Thyroid gland (tissue), 4 donors: ENCODE data around the gene RPL31. TPM values are rescaled to one million over a fixed set of nuclear protein-coding genes. Genes with fewer than 3 reads are reported as not detected.
A peak's percentile ranks its signal among the peaks of the same experiment; 100 is the strongest.

Experiments
- DNase-seq, 2 donors: peaks; one replicate each; pipeline ENCODE4 v3.0.0-alpha.2; 2019
- H3K27ac ChIP-seq, 3 donors: fragments of 200-600 bp; sonication (generic); 1 replicate in 2 of 3; 2 replicates in 1 of 3; pipeline ENCODE4 v1.5.1; 2016 to 2019; ENCODE audit warnings: mild to moderate bottlenecking in 1 of 3, moderate library complexity in 1 of 3
- H3K27me3 ChIP-seq: fragments of 200-600 bp; sonication (generic); one replicate; pipeline ENCODE4 v1.5.1; 2019
- H3K36me3 ChIP-seq, 2 donors: fragments of 200-600 bp; sonication (generic); one replicate each; pipeline ENCODE4 v1.5.1; 2016 to 2019
- H3K4me1 ChIP-seq, 2 donors: fragments of 200-600 bp; sonication (generic); one replicate each; pipeline ENCODE4 v1.5.1; 2017 to 2019
- H3K4me3 ChIP-seq, 3 donors: fragments of 200-600 bp; sonication (generic); replicated peaks in 1 of 3; 1 replicate in 2 of 3; 2 replicates in 1 of 3; pipeline ENCODE4 v1.5.1; 2016; ENCODE audit warnings: mild to moderate bottlenecking in 1 of 3
- H3K9me3 ChIP-seq: fragments of 200-600 bp; sonication (generic); one replicate; pipeline ENCODE4 v1.5.1; 2017
- POLR2A ChIP-seq, 2 donors: fragments of 450-650 bp; IDR thresholded peaks; one replicate each; pipeline ENCODE4 v1.6.1; 2017; ENCODE audit warnings: antibody characterized with exemption in 2 of 2, mild to moderate bottlenecking in 2 of 2, moderate library complexity in 1 of 2
- WGBS, 2 donors: methylation state at CpG; one replicate each; pipeline ENCODE4 v1.1.5; 2017; 5-methylcytosine and 5-hydroxymethylcytosine counted together
- intact Hi-C: fragments of 100-400 bp; cut with DNase I; formaldehyde crosslinking; loops from one replicate; pipeline ENCODE4 v1.15.1; 2023
- total RNA-seq, 4 donors: library from RNA; depleted of rRNA; stranded (reverse); fragments of >200 nt; gene quantifications; one replicate each; pipeline ENCODE4 v1.2.3, GENCODE V29; 2016
- TF ChIP-seq, protein P1 (sequence below), 6 experiments: fragments of 200-600 bp in 3 of 6; fragments of 450-650 bp in 3 of 6; sonication (generic) in 3 of 6; IDR thresholded peaks; one replicate each; pipeline ENCODE4 v1.5.1; 2016 to 2019; ENCODE audit warnings: antibody characterized with exemption in 6 of 6, mild to moderate bottlenecking in 2 of 6, inconsistent platforms in 1 of 6, moderate library complexity in 1 of 6

Gene RPL31
- total RNA-seq, 4 donors from 2014 or later: 216 to 1,406 (median 718) TPM

DNA sequence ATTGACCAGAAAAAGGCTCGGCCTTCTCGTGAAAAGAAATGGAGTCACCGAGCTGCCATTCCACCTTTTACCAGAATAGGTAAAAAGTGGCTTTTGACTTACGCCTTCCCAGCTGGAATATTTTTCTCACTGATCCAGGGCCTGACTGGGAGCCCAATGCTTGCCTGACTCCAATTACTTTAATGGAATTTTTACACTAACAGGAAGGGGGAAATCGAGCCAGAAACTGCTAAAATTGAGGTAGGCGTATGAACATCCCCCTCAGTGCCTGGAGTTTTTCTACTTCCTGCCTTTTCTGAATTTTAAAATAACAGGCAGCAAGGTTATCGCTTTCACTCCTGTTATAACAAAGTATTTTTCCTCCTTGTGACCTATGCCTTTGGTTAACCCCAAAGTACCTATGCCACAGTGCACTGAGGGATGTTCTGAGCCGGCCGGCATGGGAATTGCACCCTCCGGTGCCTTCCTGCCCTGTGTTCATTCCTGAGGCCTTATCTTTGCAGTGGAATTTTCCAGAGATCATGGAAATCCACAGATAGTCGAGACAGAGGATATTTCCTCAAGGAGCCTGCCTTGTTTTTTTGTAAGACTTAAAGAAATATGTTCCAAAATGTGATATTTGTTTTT is 18.3 kb upstream of the RPL31 start:
- H3K27ac ChIP-seq: peak overlapping the region in 2 of 3 donors; percentile 21 to 23

DNA sequence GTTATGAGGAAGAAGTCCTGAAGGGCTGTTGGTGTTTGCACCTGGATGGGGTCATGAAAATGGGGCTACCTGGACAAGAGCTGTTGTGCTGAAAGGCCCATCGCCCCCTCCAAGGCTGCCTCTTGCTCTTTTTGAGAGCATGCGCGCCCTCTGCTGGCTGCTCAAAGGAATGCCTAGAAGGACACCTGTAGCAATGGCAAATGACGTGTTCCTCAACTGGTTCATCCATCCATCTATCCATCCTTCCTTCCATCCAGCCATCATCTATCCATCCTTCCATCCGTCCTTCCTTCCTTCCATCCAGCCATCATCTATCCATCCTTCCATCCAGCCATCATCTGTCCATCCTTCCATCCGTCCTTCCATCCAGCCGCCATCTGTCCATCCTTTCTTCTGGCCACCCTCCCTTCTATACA is 17.2 kb upstream of the RPL31 start:
- 31 to 32% methylated on average over 7 of the region's 7 CpGs for WGBS, 2 donors
- Histone ChIP-seq H3K4me3 (no peak overlapping the region), H3K9me3 (no peaks in the 10 kb centered on the region), H3K27ac (no peak overlapping the region), H3K4me1 (no peaks in the 10 kb centered on the region), H3K27me3 (no peaks in the 10 kb centered on the region), H3K36me3 (no peaks in the 10 kb centered on the region)
- DNase-seq: peak; percentile 76 to 80
- intact Hi-C loops: loop anchor here (5.0 kb wide), 2 partner anchors 253 to 378 kb away; no protein-coding TSS in a partner anchor
- TF ChIP-seq, protein P1, sequence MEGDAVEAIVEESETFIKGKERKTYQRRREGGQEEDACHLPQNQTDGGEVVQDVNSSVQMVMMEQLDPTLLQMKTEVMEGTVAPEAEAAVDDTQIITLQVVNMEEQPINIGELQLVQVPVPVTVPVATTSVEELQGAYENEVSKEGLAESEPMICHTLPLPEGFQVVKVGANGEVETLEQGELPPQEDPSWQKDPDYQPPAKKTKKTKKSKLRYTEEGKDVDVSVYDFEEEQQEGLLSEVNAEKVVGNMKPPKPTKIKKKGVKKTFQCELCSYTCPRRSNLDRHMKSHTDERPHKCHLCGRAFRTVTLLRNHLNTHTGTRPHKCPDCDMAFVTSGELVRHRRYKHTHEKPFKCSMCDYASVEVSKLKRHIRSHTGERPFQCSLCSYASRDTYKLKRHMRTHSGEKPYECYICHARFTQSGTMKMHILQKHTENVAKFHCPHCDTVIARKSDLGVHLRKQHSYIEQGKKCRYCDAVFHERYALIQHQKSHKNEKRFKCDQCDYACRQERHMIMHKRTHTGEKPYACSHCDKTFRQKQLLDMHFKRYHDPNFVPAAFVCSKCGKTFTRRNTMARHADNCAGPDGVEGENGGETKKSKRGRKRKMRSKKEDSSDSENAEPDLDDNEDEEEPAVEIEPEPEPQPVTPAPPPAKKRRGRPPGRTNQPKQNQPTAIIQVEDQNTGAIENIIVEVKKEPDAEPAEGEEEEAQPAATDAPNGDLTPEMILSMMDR (IDR thresholded peaks at IDR 0.05): peak; percentile 57 to 97 (median 86)
- TF ChIP-seq POLR2A (IDR thresholded peaks at IDR 0.05): no peak

More for the DNA sequence above, 18.3 kb upstream of the RPL31 start:
- Histone ChIP-seq H3K27me3 (no peaks in the 10 kb centered on the region), H3K4me3 (no peak overlapping the region), H3K9me3 (no peaks in the 10 kb centered on the region), H3K36me3 (no peaks in the 10 kb centered on the region), H3K4me1 (no peaks in the 10 kb centered on the region)
- intact Hi-C loops: loop anchor here (5.0 kb wide), 2 partner anchors 251 to 376 kb away; no protein-coding TSS in a partner anchor
- 68 to 74% methylated on average over 11 of the region's 11 CpGs for WGBS, 2 donors
- DNase-seq: no peak
- TF ChIP-seq POLR2A (IDR thresholded peaks at IDR 0.05): no peak
- TF ChIP-seq, protein P1 (IDR thresholded peaks at IDR 0.05): no peak

DNA sequence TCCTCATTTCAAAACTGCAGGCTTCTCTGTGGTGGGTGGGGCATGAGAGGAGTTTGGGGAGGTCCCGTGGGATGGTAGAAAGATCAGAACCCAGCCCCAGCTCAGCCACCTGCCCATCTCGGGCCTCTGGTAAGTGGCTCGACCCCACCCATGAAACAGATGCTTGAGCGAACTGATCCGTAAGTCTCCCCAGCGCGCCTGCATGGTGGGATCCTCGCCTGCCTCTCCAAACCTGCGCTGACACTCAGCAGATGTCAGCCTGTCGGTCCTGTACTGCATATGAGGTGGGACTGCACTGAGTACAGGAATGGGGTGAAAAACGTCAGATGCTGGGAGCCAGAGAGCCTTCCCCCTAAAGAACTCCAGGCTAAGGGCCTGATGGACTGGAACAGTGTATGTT is 15.9 kb upstream of the RPL31 start:
- Histone ChIP-seq H3K4me3 (no peak overlapping the region), H3K27ac (no peak overlapping the region), H3K4me1 (no peaks in the 10 kb centered on the region), H3K27me3 (no peaks in the 10 kb centered on the region), H3K9me3 (no peaks in the 10 kb centered on the region), H3K36me3 (no peaks in the 10 kb centered on the region)
- no peak for TF ChIP-seq POLR2A (IDR thresholded peaks at IDR 0.05)
- TF ChIP-seq, protein P1 (IDR thresholded peaks at IDR 0.05): no peak
- WGBS, 2 donors: 88 to 89% methylated on average over 11 of the region's 11 CpGs
- intact Hi-C loops: no loop called here
- no peak for DNase-seq

DNA sequence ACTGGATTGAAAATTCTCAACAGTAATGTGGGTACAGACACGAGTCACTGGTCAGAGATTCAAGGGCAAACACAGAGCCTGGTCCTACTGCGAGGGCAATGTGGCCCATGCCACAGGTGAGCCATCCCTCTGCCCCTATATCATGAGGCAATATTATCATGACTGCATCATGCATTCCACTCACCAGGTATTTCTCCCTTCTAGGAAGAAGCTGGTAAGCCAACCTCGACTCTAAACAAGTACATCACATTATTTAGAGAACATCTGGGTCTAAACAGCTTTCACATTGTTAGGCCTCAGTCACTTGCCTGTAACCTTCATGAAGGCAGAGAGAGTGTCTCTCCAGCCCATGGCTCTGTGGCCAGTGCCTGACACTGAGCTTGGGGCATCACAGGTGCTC is 14.6 kb upstream of the RPL31 start:
- whole genome bisulfite sequencing, 2 donors: 95% methylated on average over 3 of the region's 3 CpGs
- no peak for DNase-seq
- no peaks in the 10 kb centered on the region for H3K36me3 ChIP-seq
- H3K9me3 ChIP-seq: no peaks in the 10 kb centered on the region
- TF ChIP-seq, protein P1 (IDR thresholded peaks at IDR 0.05): no peak
- TF ChIP-seq POLR2A (IDR thresholded peaks at IDR 0.05): no peak
- H3K27ac ChIP-seq: no peak overlapping the region
- H3K27me3 ChIP-seq: no peaks in the 10 kb centered on the region
- H3K4me3 ChIP-seq: no peak overlapping the region
- H3K4me1 ChIP-seq: no peaks in the 10 kb centered on the region
- intact Hi-C loops: no loop called here

DNA sequence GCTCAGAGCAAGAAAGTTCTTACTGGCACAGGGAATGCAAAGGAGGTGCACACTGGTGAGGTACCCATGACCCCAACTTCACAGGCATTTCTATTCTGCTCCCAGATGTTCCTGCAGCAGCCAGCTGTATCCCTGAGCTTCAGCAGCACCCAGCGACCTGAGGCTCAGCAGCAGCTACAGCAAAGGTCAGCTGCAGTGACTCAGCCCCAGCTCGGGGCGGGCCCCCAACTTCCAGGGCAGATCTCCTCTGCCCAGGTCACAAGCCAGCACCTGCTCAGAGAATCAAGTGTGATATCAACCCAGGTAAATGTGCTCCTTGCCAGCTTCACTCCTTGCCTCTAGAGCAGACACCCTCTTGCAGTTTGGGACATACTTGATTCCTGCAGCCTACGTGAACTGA is 14.1 kb upstream of the RPL31 start:
- H3K27me3 ChIP-seq: no peaks in the 10 kb centered on the region
- no peak for DNase-seq
- intact Hi-C loops: no loop called here
- no peaks in the 10 kb centered on the region for H3K9me3 ChIP-seq
- H3K4me1 ChIP-seq: no peaks in the 10 kb centered on the region
- TF ChIP-seq, protein P1 (IDR thresholded peaks at IDR 0.05): no peak
- TF ChIP-seq POLR2A (IDR thresholded peaks at IDR 0.05): no peak
- H3K4me3 ChIP-seq: no peak overlapping the region
- H3K36me3 ChIP-seq: no peaks in the 10 kb centered on the region
- WGBS, 2 donors: 88 to 100% methylated on average over 1 to 4 of the region's 4 CpGs
- no peak overlapping the region for H3K27ac ChIP-seq
